VCaP (cell line): ENCODE results near the gene USH2A.

Source experiments
- H3K27ac ChIP-seq: fragments of 450-650 bp; 2 replicates; pipeline ENCODE4 v1.5.1; 2017
- TF ChIP-seq, protein P1 (sequence below): fragments of 450-650 bp; conservative IDR thresholded peaks from 2 replicates; pipeline ENCODE4 v1.5.1; 2017; ENCODE audit warnings: mild to moderate bottlenecking, moderate library complexity

The USH2A gene

GRCh38 chr1:215780139-215780538 is 643.1 kb downstream of the USH2A start:
- H3K27ac ChIP-seq, result no peak overlapping the region
- TF ChIP-seq, protein P1, sequence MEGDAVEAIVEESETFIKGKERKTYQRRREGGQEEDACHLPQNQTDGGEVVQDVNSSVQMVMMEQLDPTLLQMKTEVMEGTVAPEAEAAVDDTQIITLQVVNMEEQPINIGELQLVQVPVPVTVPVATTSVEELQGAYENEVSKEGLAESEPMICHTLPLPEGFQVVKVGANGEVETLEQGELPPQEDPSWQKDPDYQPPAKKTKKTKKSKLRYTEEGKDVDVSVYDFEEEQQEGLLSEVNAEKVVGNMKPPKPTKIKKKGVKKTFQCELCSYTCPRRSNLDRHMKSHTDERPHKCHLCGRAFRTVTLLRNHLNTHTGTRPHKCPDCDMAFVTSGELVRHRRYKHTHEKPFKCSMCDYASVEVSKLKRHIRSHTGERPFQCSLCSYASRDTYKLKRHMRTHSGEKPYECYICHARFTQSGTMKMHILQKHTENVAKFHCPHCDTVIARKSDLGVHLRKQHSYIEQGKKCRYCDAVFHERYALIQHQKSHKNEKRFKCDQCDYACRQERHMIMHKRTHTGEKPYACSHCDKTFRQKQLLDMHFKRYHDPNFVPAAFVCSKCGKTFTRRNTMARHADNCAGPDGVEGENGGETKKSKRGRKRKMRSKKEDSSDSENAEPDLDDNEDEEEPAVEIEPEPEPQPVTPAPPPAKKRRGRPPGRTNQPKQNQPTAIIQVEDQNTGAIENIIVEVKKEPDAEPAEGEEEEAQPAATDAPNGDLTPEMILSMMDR, result no peak

- H3K27ac ChIP-seq, result no peak overlapping the region
- TF ChIP-seq, protein P1, result no peak
Observed at GRCh38 chr1:215779729-215780128, 643.5 kb downstream of the USH2A start.

GRCh38 chr1:215777370-215777925 is 645.8 kb downstream of the USH2A start:
- H3K27ac ChIP-seq, result no peak overlapping the region
- TF ChIP-seq, protein P1, result no peak

GRCh38 chr1:215776336-215776735 is 646.9 kb downstream of the USH2A start:
- TF ChIP-seq, protein P1, result no peak
- no peak overlapping the region for H3K27ac ChIP-seq

- TF ChIP-seq, protein P1, result no peak
- no peak overlapping the region for H3K27ac ChIP-seq
Observed at GRCh38 chr1:215772151-215772550, 651.1 kb downstream of the USH2A start.

DNA sequence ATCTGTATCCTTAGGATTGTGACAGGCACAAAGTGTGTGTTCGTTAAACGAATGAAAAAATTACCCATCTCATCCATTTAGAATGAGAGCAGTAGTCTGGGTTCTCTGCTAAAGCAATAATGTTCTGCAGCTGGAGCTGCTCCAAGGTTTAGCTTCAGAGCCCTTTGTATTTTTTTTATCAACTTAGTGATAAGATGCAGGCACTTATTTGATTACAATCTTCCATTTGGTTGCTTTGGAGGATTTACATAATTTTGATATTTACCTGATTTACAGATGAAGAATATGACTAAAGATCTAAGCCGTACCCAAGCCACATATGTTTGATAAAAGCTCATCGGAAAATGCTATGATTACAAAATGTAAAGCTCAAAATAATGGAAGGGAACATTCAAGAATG is 654.9 kb downstream of the USH2A start:
- TF ChIP-seq, protein P1, result no peak
- no peak overlapping the region for H3K27ac ChIP-seq

DNA sequence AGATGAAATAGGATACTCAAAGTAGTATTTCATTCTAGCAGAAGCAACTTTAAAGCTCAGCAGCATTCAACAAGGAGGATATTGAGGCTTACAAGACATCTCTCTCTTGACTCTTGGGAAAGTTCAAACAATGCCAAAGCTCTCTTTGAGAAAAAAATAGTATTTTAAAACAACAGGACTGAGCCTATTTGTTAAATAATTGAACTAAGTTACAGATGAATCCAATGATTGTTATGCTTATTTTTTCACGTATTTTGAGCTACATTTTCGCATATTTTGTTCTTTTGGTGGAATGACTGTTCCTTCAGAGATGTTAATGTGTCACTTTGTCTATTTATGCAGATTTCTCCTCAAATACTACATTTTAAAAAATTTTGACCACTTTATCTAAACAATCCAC is 655.5 kb downstream of the USH2A start:
- TF ChIP-seq, protein P1, result no peak
- H3K27ac ChIP-seq, result no peak overlapping the region
